ENCODE measurements around the gene LRRC25. TPM values are rescaled to one million over a fixed set of nuclear protein-coding genes. Genes with fewer than 3 reads are reported as not detected.
A peak's percentile ranks its signal among the peaks of the same experiment; 100 is the strongest.

LRRC25 gene
- total RNA-seq, 6 experiments from 2014 or later, result not detected

- Mint-ChIP-seq H3K9me3 (peaks cover 9% of the 10 kb centered on the region), H3K27ac (peak overlapping the region; percentile 18; the same call in 1 of the 2 replicates), H3K4me1 (ENCODE audit: low read depth) (peaks cover 24% of the 10 kb centered on the region), H3K4me3 (no peak overlapping the region; the same call in 1 of the 2 replicates), H3K27me3 (ENCODE audit: insufficient read depth) (peaks cover 15% of the 10 kb centered on the region), H3K36me3 (ENCODE audit: low read depth) (peaks cover 14% of the 10 kb centered on the region)
- DNase-seq, result no peak
- TF ChIP-seq CTCF (IDR thresholded peaks at IDR 0.05), result no peak
Observed at GRCh38 chr19:18440936-18441803, 43.7 kb upstream of the LRRC25 start.

DNA sequence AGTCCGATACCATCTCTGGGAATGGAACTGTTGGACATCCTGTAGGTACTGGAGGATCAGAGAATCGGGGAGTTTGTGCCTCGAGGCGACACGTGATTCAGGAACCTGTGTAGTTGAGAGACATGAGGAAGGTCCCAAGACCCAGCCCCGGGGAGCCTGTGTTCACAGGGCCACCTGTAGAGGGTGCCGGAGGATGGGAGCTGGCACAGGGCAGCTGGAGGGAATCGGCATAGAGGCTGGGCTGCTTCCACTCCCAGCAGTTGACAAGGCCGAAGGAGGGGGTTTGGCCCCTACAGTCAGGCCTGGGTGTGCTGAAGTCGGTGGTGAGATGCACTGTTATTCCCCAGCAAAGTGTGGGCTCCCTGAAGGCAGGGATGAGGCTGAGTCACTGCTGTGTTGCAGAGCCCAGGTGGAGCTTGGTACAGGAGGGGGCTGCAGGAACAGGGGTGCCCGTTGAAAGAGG, 43.0 kb upstream of the LRRC25 start:
- Mint-ChIP-seq H3K4me3 (no peak overlapping the region), H3K27ac (peak overlapping the region; percentile 18), H3K36me3 (ENCODE audit: low read depth) (peaks cover 19% of the 10 kb centered on the region), H3K9me3 (peaks cover 13% of the 10 kb centered on the region), H3K27me3 (ENCODE audit: insufficient read depth) (peaks cover 16% of the 10 kb centered on the region), H3K4me1 (ENCODE audit: low read depth) (peaks cover 25% of the 10 kb centered on the region)
- DNase-seq, result no peak
- peak; percentile 43; the same call in 1 of the 2 replicates for TF ChIP-seq CTCF (IDR thresholded peaks at IDR 0.05)

GRCh38 chr19:18439910-18440237, 42.5 kb upstream of the LRRC25 start:
- no peak for DNase-seq
- no peak for TF ChIP-seq CTCF (IDR thresholded peaks at IDR 0.05)
- peak overlapping the region; percentile 62; the same call in 1 of the 2 replicates for H3K27ac Mint-ChIP-seq
- no peak overlapping the region for H3K4me3 Mint-ChIP-seq
- H3K4me1 Mint-ChIP-seq (ENCODE audit: low read depth), result peaks cover 25% of the 10 kb centered on the region
- peaks cover 19% of the 10 kb centered on the region for H3K27me3 Mint-ChIP-seq (ENCODE audit: insufficient read depth)
- H3K36me3 Mint-ChIP-seq (ENCODE audit: low read depth), result peaks cover 19% of the 10 kb centered on the region
- H3K9me3 Mint-ChIP-seq, result peaks cover 13% of the 10 kb centered on the region

DNA sequence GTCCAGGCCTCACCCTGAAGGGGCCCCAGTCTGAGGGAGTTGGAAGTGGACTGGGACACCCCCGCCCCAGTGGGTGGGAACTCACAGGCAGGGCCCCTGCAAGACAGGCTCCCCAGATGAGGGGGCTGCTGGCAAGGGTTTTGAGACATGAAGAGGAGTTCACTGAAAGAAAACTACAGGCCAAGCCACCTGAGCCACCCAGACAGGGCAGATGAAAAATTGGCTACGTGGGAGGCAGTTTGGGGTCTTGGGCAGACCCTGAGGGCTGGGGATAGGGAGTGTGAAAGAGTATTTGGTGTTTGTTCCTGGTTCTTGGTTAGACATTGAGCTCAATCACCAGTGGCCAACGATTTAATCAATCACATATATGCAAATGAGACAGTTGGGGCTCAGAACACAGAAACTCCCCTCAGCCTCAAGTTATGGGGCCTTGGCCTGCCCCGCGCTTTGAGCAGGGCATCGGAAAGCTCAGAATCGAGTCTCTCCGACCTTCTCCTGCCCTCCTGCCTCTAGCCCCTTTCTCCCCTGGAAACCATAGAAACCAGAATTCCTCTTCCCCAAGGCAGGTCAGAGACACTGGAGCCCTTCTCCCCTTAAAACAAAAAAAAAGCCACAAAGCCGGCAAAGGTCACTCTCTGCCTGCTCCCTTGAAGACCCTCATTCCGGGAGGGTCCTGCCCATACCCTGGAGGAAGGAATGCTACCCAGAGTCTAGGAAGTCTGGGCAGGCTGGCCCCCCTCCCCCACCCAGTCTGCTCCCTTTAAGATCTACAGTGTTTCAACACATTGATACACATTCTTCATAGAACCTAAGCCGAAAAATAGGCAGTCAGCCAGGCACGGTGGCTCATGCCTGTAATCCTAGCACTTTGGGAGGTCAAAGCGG, 41.8 kb upstream of the LRRC25 start:
- Mint-ChIP-seq H3K9me3 (peaks cover 13% of the 10 kb centered on the region), H3K4me1 (ENCODE audit: low read depth) (peaks cover 25% of the 10 kb centered on the region), H3K4me3 (no peak overlapping the region; the same call in 1 of the 2 replicates), H3K27ac (peak overlapping the region; percentile 62), H3K27me3 (ENCODE audit: insufficient read depth) (peaks cover 21% of the 10 kb centered on the region), H3K36me3 (ENCODE audit: low read depth) (peaks cover 25% of the 10 kb centered on the region)
- peak; percentile 45 for DNase-seq
- TF ChIP-seq CTCF (IDR thresholded peaks at IDR 0.05), result 0 out of 2 replicates have a peak, but pooled peaks have one; percentile 37

DNA sequence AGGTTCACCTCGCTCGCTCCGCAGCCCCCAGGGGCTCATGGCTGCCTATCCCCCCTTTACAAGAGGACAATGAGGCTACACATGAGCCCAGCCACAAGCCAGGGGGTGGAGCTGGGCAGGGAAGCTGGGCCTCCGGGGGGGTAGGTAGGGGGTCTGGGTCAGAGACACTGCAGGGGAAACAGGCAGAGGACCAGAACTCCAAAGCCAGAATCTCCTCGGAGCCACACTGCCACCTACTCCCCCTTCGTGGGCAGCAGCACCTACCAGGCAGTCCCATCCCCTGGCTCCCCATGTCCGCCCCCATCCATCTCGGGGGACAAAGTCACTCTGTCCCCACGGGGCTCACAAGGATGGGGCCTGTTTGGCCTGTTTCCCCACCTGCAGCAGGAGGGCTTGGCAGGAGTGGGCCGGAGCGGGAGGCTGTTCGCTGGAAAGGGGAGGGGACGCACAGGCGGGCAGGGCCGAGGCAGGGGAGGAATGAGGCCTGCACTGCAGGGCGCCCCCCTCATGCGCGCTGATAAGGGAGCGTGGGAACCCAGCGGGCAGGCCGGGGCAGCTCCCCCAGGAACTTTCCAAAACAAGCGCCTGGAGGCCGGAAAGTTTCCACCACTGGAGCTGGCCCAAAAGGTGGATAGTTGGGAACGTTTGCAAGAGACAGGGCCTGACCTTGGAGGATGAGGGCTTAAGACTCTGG, 41.1 kb upstream of the LRRC25 start:
- no peak for DNase-seq
- H3K4me3 Mint-ChIP-seq, result no peak overlapping the region
- H3K9me3 Mint-ChIP-seq, result peaks cover 13% of the 10 kb centered on the region
- peaks cover 24% of the 10 kb centered on the region for H3K36me3 Mint-ChIP-seq (ENCODE audit: low read depth)
- TF ChIP-seq CTCF (IDR thresholded peaks at IDR 0.05), result no peak
- peaks cover 25% of the 10 kb centered on the region for H3K4me1 Mint-ChIP-seq (ENCODE audit: low read depth)
- H3K27me3 Mint-ChIP-seq (ENCODE audit: insufficient read depth), result peaks cover 24% of the 10 kb centered on the region
- H3K27ac Mint-ChIP-seq, result peak overlapping the region; percentile 62

Measured in HFFc6 (cell line).